Neural progenitor cell (in vitro differentiated cells): Measurements from ENCODE around the gene ZNF652. TPM values are rescaled to one million over a fixed set of nuclear protein-coding genes. Genes with fewer than 3 reads are reported as not detected.
A peak's percentile ranks its signal among the peaks of the same experiment; 100 is the strongest.

Experiments
- DNase-seq: peaks from one replicate; pipeline ENCODE4 v3.0.0-alpha.2; 2016; ENCODE audit warnings: low spot score
- H2AFZ ChIP-seq: fragments of 200-600 bp; sonication (generic); replicated peaks from 2 replicates; pipeline ENCODE4 v1.6.1; 2016; ENCODE audit warnings: antibody characterized with exemption
- H3F3A ChIP-seq: fragments of 200-600 bp; sonication (generic); 2 replicates; pipeline ENCODE4 v1.6.1; 2016; ENCODE audit warnings: antibody characterized with exemption, low read depth
- H3K27ac ChIP-seq: fragments of 200-600 bp; sonication (generic); 2 replicates; pipeline ENCODE4 v1.5.1; 2016; ENCODE audit warnings: mild to moderate bottlenecking
- H3K27me3 ChIP-seq: fragments of 200-600 bp; sonication (generic); 2 replicates; pipeline ENCODE4 v1.6.1; 2016; ENCODE audit warnings: mild to moderate bottlenecking, moderate library complexity
- H3K36me3 ChIP-seq: fragments of 200-600 bp; sonication (generic); 2 replicates; pipeline ENCODE4 v1.5.1; 2016
- H3K4me1 ChIP-seq: fragments of 200-600 bp; sonication (generic); 2 replicates; pipeline ENCODE4 v1.6.1; 2016; ENCODE audit warnings: mixed run types
- H3K4me2 ChIP-seq: fragments of 200-600 bp; sonication (generic); 2 replicates; pipeline ENCODE4 v1.6.1; 2016
- H3K4me3 ChIP-seq: fragments of 200-600 bp; sonication (generic); 2 replicates; pipeline ENCODE4 v1.5.1; 2016
- H3K79me2 ChIP-seq: fragments of 200-600 bp; sonication (generic); 2 replicates; pipeline ENCODE4 v1.6.1; 2016; ENCODE audit warnings: low read depth
- H3K9ac ChIP-seq: fragments of 200-600 bp; sonication (generic); 2 replicates; pipeline ENCODE4 v1.6.1; 2016
- H3K9me3 ChIP-seq: fragments of 200-600 bp; sonication (generic); 2 replicates; pipeline ENCODE4 v1.5.1; 2016; ENCODE audit warnings: low read depth
- H4K20me1 ChIP-seq: fragments of 200-600 bp; sonication (generic); 2 replicates; pipeline ENCODE4 v1.6.1; 2016; ENCODE audit warnings: low read depth
- H3K27ac Mint-ChIP-seq: 3 replicates; pipeline ENCODE4 v1.8.0; 2021; ENCODE audit warnings: mixed read lengths
- H3K27me3 Mint-ChIP-seq: 2 replicates; pipeline ENCODE4 v1.8.0; 2022; ENCODE audit warnings: low read depth, mild to moderate bottlenecking, inconsistent platforms, moderate library complexity, mixed read lengths; ENCODE audit not compliant: insufficient read depth
- H3K36me3 Mint-ChIP-seq: 3 replicates; pipeline ENCODE4 v1.8.0; 2021; ENCODE audit warnings: mixed read lengths
- H3K4me1 Mint-ChIP-seq: 3 replicates; pipeline ENCODE4 v1.8.0; 2021; ENCODE audit warnings: mixed read lengths
- H3K4me3 Mint-ChIP-seq: 3 replicates; pipeline ENCODE4 v1.8.0; 2021; ENCODE audit warnings: mild to moderate bottlenecking, moderate library complexity, mixed read lengths
- H3K9me3 Mint-ChIP-seq: 3 replicates; pipeline ENCODE4 v1.8.0; 2020; ENCODE audit warnings: mixed read lengths
- EZH2 ChIP-seq: fragments of 200-600 bp; sonication (generic); IDR thresholded peaks from 2 replicates; pipeline ENCODE4 v1.6.1; 2017; ENCODE audit warnings: antibody characterized with exemption, mild to moderate bottlenecking, moderate library complexity
- EZH2phosphoT487 ChIP-seq: fragments of 200-600 bp; sonication (generic); IDR thresholded peaks from 2 replicates; pipeline ENCODE4 v1.6.1; 2017; ENCODE audit warnings: antibody characterized with exemption
- total RNA-seq: library from RNA; depleted of rRNA; stranded (reverse); fragments of >200 nt; gene quantifications from 2 replicates; pipeline ENCODE4 v1.2.3, GENCODE V29; 2015; ENCODE audit warnings: low replicate concordance
- TF ChIP-seq, protein P1 (sequence below): fragments of 200-600 bp; sonication (generic); IDR thresholded peaks from 2 replicates; pipeline ENCODE4 v1.5.1; 2017; ENCODE audit warnings: antibody characterized with exemption, mild to moderate bottlenecking

ZNF652 gene
- total RNA-seq, 1 donor from 2014 or later, result 55.7 TPM

DNA sequence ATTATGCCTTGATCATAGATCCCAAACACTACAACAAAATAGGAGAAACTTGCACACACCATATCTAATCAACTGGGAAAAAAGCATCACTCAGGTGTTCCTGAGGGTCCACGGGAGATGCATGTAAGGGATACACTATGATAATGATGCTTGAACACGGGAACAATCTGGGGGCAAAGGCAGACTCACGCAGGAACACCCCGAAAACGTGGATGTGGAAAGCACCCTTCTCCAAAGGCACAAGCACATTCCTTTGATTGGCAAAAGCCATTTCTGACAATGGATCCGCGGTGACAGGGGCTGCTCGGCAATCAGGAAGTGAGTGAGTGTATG lies 1.3 kb downstream of the ZNF652 start:
- Mint-ChIP-seq H3K27ac (peak overlapping the region; percentile 93), H3K27me3 (no peaks in the 10 kb centered on the region), H3K36me3 (no peaks in the 10 kb centered on the region), H3K4me1 (peaks cover 31% of the 10 kb centered on the region), H3K4me3 (peak overlapping the region; percentile 97), H3K9me3 (no peaks in the 10 kb centered on the region)
- no peak for TF ChIP-seq EZH2phosphoT487
- TF ChIP-seq, protein P1, sequence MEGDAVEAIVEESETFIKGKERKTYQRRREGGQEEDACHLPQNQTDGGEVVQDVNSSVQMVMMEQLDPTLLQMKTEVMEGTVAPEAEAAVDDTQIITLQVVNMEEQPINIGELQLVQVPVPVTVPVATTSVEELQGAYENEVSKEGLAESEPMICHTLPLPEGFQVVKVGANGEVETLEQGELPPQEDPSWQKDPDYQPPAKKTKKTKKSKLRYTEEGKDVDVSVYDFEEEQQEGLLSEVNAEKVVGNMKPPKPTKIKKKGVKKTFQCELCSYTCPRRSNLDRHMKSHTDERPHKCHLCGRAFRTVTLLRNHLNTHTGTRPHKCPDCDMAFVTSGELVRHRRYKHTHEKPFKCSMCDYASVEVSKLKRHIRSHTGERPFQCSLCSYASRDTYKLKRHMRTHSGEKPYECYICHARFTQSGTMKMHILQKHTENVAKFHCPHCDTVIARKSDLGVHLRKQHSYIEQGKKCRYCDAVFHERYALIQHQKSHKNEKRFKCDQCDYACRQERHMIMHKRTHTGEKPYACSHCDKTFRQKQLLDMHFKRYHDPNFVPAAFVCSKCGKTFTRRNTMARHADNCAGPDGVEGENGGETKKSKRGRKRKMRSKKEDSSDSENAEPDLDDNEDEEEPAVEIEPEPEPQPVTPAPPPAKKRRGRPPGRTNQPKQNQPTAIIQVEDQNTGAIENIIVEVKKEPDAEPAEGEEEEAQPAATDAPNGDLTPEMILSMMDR, result no peak
- TF ChIP-seq EZH2, result no peak
- peak overlapping the region; percentile 97 for H3K4me3 ChIP-seq
- H4K20me1 ChIP-seq, result peaks cover 54% of the 10 kb centered on the region
- H3F3A ChIP-seq, result peaks cover 19% of the 10 kb centered on the region
- DNase-seq, result peak; percentile 53
- H3K9ac ChIP-seq, result peak overlapping the region; percentile 89
- H3K27me3 ChIP-seq, result no peaks in the 10 kb centered on the region
- H3K4me2 ChIP-seq, result peak overlapping the region; percentile 91
- H3K36me3 ChIP-seq, result no peaks in the 10 kb centered on the region
- no peaks in the 10 kb centered on the region for H3K9me3 ChIP-seq
- H3K79me2 ChIP-seq, result peaks cover 58% of the 10 kb centered on the region
- H2AFZ ChIP-seq, result no peak overlapping the region
- peaks cover 25% of the 10 kb centered on the region for H3K4me1 ChIP-seq
- H3K27ac ChIP-seq, result no peak overlapping the region

DNA sequence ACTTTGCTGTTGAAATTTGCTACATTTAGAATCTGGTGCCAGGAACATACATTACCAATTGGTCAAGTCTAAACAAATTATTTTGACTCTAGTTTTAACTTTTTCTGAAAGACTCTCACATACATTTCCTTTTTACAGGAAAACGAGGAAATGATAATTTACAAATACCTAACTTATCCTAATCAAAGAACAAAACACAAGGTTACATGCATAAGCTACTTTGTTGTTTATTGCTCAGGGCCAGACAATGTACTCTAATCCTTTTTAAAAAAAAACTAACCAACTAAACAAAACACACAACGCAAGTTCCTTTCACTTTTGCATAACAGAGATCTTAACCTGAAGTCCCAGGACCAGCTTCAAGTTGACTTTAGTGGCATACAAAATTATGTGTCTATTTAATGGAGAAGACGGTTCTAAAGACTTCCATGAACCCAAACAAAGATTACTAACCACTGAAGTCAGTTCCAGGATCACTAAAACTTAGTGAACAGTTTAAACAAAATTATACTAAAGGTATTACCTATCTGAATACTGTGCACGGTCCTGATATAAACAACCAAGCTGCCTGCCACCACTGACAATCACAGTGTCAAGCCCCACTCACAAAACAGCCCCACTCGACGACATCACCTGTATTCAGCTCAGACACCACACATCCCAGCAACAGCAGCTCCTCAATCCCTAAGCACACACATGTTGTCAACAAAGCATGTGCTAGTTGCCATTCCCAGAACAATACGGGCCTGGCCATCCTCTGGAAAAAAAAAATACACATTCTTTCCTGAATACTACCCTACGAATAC lies 1.9 kb downstream of the ZNF652 start:
- Mint-ChIP-seq H3K36me3 (no peaks in the 10 kb centered on the region), H3K9me3 (no peaks in the 10 kb centered on the region), H3K27me3 (no peaks in the 10 kb centered on the region), H3K4me3 (peak overlapping the region; percentile 97), H3K4me1 (peaks cover 31% of the 10 kb centered on the region), H3K27ac (no peak overlapping the region)
- H3K27ac ChIP-seq, result no peak overlapping the region
- H3K36me3 ChIP-seq, result no peaks in the 10 kb centered on the region
- no peaks in the 10 kb centered on the region for H3K27me3 ChIP-seq
- no peak overlapping the region for H2AFZ ChIP-seq
- TF ChIP-seq, protein P1, result no peak
- no peak for TF ChIP-seq EZH2phosphoT487
- no peak for TF ChIP-seq EZH2
- H3K79me2 ChIP-seq, result peaks cover 64% of the 10 kb centered on the region
- peak overlapping the region; percentile 5 for H3K9ac ChIP-seq
- H3K4me3 ChIP-seq, result peak overlapping the region; percentile 97
- peaks cover 54% of the 10 kb centered on the region for H4K20me1 ChIP-seq
- H3K4me2 ChIP-seq, result peak overlapping the region; percentile 91
- no peaks in the 10 kb centered on the region for H3K9me3 ChIP-seq
- peak; percentile 6 for DNase-seq
- peaks cover 16% of the 10 kb centered on the region for H3F3A ChIP-seq
- H3K4me1 ChIP-seq, result peaks cover 25% of the 10 kb centered on the region

DNA sequence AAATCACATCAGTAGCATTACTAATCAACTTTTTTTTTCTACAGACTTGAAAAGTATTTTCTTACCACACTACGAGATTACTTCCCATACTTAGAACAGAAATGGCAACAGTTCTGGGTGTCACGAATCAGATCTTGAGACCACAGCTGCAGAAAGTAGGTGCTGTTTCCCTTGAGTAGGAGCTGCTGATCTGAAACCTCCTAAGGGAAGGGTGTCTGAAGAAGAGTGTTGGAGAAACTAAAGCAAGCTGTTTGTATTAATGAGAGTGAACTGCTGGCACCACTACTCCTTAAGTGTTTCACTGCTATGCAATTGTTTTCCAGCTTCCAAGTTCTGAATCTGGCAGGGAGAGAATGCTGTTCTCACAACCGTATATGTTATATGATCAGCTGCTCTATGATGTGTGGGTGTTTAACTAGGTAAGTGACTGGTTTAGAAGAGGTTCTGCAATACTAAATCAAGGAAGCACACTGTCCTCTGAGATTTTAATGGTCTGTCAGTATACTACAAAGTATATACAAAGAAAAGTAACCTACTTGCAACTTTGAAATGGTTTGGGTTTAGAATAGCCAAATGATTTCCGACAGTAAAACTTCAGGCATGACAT lies 3.3 kb downstream of the ZNF652 start:
- Mint-ChIP-seq H3K27ac (no peak overlapping the region), H3K4me1 (peaks cover 31% of the 10 kb centered on the region), H3K4me3 (no peak overlapping the region), H3K9me3 (no peaks in the 10 kb centered on the region), H3K36me3 (no peaks in the 10 kb centered on the region), H3K27me3 (no peaks in the 10 kb centered on the region)
- Histone ChIP-seq H3K27me3 (no peaks in the 10 kb centered on the region), H3K27ac (no peak overlapping the region), H3K4me3 (no peak overlapping the region), H3K9me3 (no peaks in the 10 kb centered on the region), H3K4me2 (no peak overlapping the region), H3K79me2 (peaks cover 78% of the 10 kb centered on the region), H4K20me1 (peaks cover 62% of the 10 kb centered on the region), H3K9ac (no peak overlapping the region), H3K4me1 (peaks cover 25% of the 10 kb centered on the region), H2AFZ (no peak overlapping the region), H3K36me3 (no peaks in the 10 kb centered on the region), H3F3A (peaks cover 16% of the 10 kb centered on the region)
- DNase-seq, result no peak
- TF ChIP-seq EZH2phosphoT487 (no peak), EZH2 (no peak)
- TF ChIP-seq, protein P1, result no peak
